K562 treated with DMSO at 1 percent for 24 hours (cell line): ENCODE data around the gene CPM. TPM values are rescaled to one million over a fixed set of nuclear protein-coding genes. Genes with fewer than 3 reads are reported as not detected.

Source experiments
- total RNA-seq: library from RNA; unstranded; fragments of 300-600 nt; gene quantifications from 2 replicates; pipeline ENCODE4 v1.2.3, GENCODE V29; 2022; ENCODE audit warnings: low read depth; ENCODE audit not compliant: insufficient read depth

CPM gene
- total RNA-seq: 0.16 TPM in 1 of 2 replicates, not detected in the other

GRCh38 chr12:68932961-68933893 is at the start of gene CPM:
TSS of gene CPM (minus strand) at chr12:68933171. CDS start at chr12:68932837, 334 bp downstream.

DNA sequence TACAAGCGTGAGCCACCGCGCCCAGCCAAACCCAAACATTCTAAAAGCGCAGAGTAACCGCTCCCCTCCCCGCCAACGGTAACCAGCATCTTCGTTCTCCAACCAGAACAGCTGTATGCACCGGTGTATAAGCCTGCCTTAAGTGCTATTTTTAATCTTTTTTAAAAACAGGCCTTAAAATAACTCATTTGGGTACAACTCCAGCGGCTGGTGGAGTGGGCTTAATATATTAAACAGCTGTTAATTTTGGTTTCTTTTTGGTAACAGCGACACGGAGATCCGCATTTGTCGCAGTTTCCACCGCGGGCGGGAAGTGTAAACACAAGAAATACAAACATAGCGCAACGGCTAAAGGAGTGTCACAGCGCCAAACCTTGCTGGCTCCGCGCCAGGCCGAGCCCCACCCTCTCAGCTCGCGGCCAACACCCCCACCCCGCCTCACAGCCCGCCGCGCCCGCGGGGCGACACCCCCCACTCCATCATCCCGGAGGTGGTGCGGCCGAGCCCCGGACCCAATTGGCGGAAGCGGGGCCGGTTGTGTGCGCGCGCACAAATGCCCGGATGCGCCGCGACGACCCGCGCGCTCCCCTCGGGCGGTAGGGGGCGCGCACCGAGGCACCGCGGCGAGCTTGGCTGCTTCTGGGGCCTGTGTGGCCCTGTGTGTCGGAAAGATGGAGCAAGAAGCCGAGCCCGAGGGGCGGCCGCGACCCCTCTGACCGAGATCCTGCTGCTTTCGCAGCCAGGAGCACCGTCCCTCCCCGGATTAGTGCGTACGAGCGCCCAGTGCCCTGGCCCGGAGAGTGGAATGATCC is 125.2 kb downstream of the CPM start, which contains the start of gene MDM2:
Gene MDM2, plus strand, starts transcription at position 602 of the 812 bp plus-strand sequence. CDS start 301 bp downstream, outside the sequence.

Other genes with a start within 250 kb of the CPM start
- 59.8 and 67.8 TPM in 2 replicates for gene NUP107, start 246.2 kb downstream of the CPM start, total RNA-seq
- gene SLC35E3, start 187.0 kb downstream of the CPM start, total RNA-seq: 1.3 and 1.8 TPM in 2 replicates
- 6.5 and 8.3 TPM in 2 replicates for gene MDM2, start 125.0 kb downstream of the CPM start, total RNA-seq